ENCODE measurements around the gene VCL. TPM values are rescaled to one million over a fixed set of nuclear protein-coding genes. Genes with fewer than 3 reads are reported as not detected.

VCL gene
- total and polyA plus RNA-seq, 2 of the 8 experiments (the other 6 are each of a cell fraction or from before 2014, with no cell fraction given) = 119 to 377 TPM

- no peak overlapping the region for H2BK20ac ChIP-seq (ENCODE audit: low read length)
- H3K9ac ChIP-seq (replicated peaks in 1 of 4; ENCODE audit: extremely low read depth in 1 of 4, low read depth in 3 of 4, low read length in 3 of 4) = no peak overlapping the region
- H3K4me3 ChIP-seq (ENCODE audit: extremely low read depth in 1 of 4, insufficient read depth in 2 of 4, low read depth in 3 of 4, low read length in 4 of 4) = no peak overlapping the region
- H3K4me1 ChIP-seq (replicated peaks in 1 of 4; ENCODE audit: control insufficient read depth in 3 of 4, insufficient read depth in 4 of 4, low read length in 3 of 4) = no peaks in the 10 kb centered on the region
- no peaks in the 10 kb centered on the region for H3K9me3 ChIP-seq (ENCODE audit: insufficient read depth in 2 of 2, low read depth in 1 of 2, low read length in 1 of 2)
- H3K23ac ChIP-seq (ENCODE audit: insufficient read length) = no peak overlapping the region
- peaks cover under 1% of the 10 kb centered on the region; the same call in 1 of the 2 replicates for H3K79me1 ChIP-seq (ENCODE audit: low read depth, low read length)
- peaks cover 0 to 3% of the 10 kb centered on the region in 2 experiments for H4K20me1 ChIP-seq (replicated peaks in 1 of 2; ENCODE audit: control insufficient read depth in 1 of 2, insufficient read depth in 2 of 2, low read length in 2 of 2)
- no peaks in the 10 kb centered on the region for H3K27me3 ChIP-seq (replicated peaks in 1 of 4; ENCODE audit: control insufficient read depth in 3 of 4, extremely low read depth in 1 of 4, insufficient read depth in 3 of 4, low read length in 3 of 4)
- H4K91ac ChIP-seq (replicated peaks; ENCODE audit: insufficient read length, low read length) = no peak overlapping the region
- H3K36me3 ChIP-seq (ENCODE audit: control insufficient read depth in 2 of 4, insufficient read depth in 4 of 4, low read length in 3 of 4) = peaks cover 0 to 34% (median 19%) of the 10 kb centered on the region in 4 experiments; a peak in 3 of 8 replicates
- no peak overlapping the region for H3K4me2 ChIP-seq (ENCODE audit: insufficient read depth in 1 of 2, low read depth in 2 of 2, low read length in 2 of 2)
- no peak overlapping the region for H4K5ac ChIP-seq (ENCODE audit: insufficient read length, low read depth, low read length)
- no peak overlapping the region for H3K18ac ChIP-seq (ENCODE audit: extremely low read depth, low read length)
- H3K27ac ChIP-seq (ENCODE audit: low read depth, low read length) = no peak overlapping the region
- DNase-seq (ENCODE audit: low read depth in 1 of 2, low spot score in 2 of 2) (no peak), FAIRE-seq (no peak)
- ChIA-PET CTCF (ENCODE audit: partially characterized antibody) (interaction anchor here (0.7 kb wide), 1 partner anchor 158 kb away, joined by 3 read pairs; no protein-coding TSS in a partner anchor), POLR2A (ENCODE audit: partially characterized antibody) (no interaction called here)
- peaks cover 0 to 91% of the 10 kb centered on the region in 2 experiments; a peak in 2 of 4 replicates for H3K79me2 ChIP-seq (ENCODE audit: control insufficient read depth in 1 of 2, insufficient read depth in 2 of 2, low read length in 2 of 2)
- H2BK15ac ChIP-seq (ENCODE audit: low read length) = no peak overlapping the region
- 91% methylated on average over 2 of the region's 2 CpGs; no CpG with 5 or more reads in 1 of the 2 experiments for WGBS, 2 experiments (ENCODE audit: extremely low coverage in 1 of 2, insufficient coverage in 1 of 2, insufficient read length in 1 of 2, insufficient replicate concordance in 2 of 2, low coverage in 1 of 2, low lambda C conversion rate in 2 of 2, missing lambda C conversion rate in 1 of 2)
- H3K4ac ChIP-seq (replicated peaks; ENCODE audit: insufficient read length, low read depth, low read length) = no peak overlapping the region
- no peak overlapping the region for H3K56ac ChIP-seq (replicated peaks; ENCODE audit: insufficient read length, low read depth, low read length)
- no peak overlapping the region for H3K14ac ChIP-seq (ENCODE audit: insufficient read length)
- no peak overlapping the region for H2AK5ac ChIP-seq (ENCODE audit: low read depth, low read length)
- no peak overlapping the region for H4K8ac ChIP-seq (ENCODE audit: extremely low read depth, insufficient read depth, low read length)
- H2BK5ac ChIP-seq (ENCODE audit: low read depth, low read length) = no peak overlapping the region
- no peak overlapping the region for H2BK12ac ChIP-seq (ENCODE audit: low read depth, low read length)
- no peak overlapping the region for H2BK120ac ChIP-seq (replicated peaks; ENCODE audit: low read depth, low read length)
- no peaks in the 10 kb centered on the region for H3K23me2 ChIP-seq (ENCODE audit: low read depth, low read length)
- no peak overlapping the region for H2AFZ ChIP-seq (ENCODE audit: low read length)
These were observed 46.5 kb downstream of the VCL start for GRCh38 chr10:74044419-74044818.

Measured in H1 (cell line).